Small intestine (tissue), 7 donors: ENCODE data around the gene RPL41. TPM values are rescaled to one million over a fixed set of nuclear protein-coding genes. Genes with fewer than 3 reads are reported as not detected.
"Not testable (repeated sequence)": the region's sequence is repeated elsewhere in the genome, so short reads cannot be mapped to it uniquely, and the experiment has no call there.

Source experiments
- DNase-seq, 2 donors: peaks; one replicate each; pipeline versions ENCODE4 v3.0.0 to v3.0.0-alpha.2; 2013
- FAIRE-seq: peaks from 2 replicates; lab custom pipeline; 2012; peaks lifted over from hg19 to GRCh38; lab: Jason Lieb, UNC
- H3K27ac ChIP-seq, 3 donors: one replicate each; pipeline ENCODE4 v1.5.1; 2013; ENCODE audit warnings: low read length in 2 of 3, mild to moderate bottlenecking in 2 of 3, control low read depth in 1 of 3, inconsistent platforms in 1 of 3, low read depth in 1 of 3, moderate library complexity in 1 of 3
- H3K27me3 ChIP-seq, 3 donors: one replicate each; pipeline ENCODE4 v1.6.1; 2013; ENCODE audit warnings: low read length in 3 of 3, inconsistent platforms in 1 of 3; ENCODE audit not compliant: control insufficient read depth in 3 of 3, insufficient read depth in 3 of 3
- H3K36me3 ChIP-seq, 3 donors: one replicate each; pipeline ENCODE4 v1.6.1; 2013; ENCODE audit warnings: low read length in 3 of 3, inconsistent platforms in 1 of 3, low read depth in 1 of 3, mild to moderate bottlenecking in 1 of 3, moderate library complexity in 1 of 3; ENCODE audit not compliant: control insufficient read depth in 3 of 3, insufficient read depth in 2 of 3
- H3K4me1 ChIP-seq, 3 donors: one replicate each; pipeline ENCODE4 v1.6.1; 2013; ENCODE audit warnings: low read length in 2 of 3, inconsistent platforms in 1 of 3, low read depth in 1 of 3, mild to moderate bottlenecking in 1 of 3, moderate library complexity in 1 of 3; ENCODE audit not compliant: control insufficient read depth in 3 of 3, insufficient read depth in 2 of 3
- H3K4me3 ChIP-seq, 3 donors: one replicate each; pipeline ENCODE4 v1.5.1; 2013; ENCODE audit warnings: low read length in 3 of 3, control low read depth in 1 of 3, inconsistent platforms in 1 of 3, low read depth in 1 of 3, mild to moderate bottlenecking in 1 of 3, moderate library complexity in 1 of 3
- H3K9me3 ChIP-seq, 2 donors: one replicate each; pipeline ENCODE4 v1.6.1; 2013; ENCODE audit warnings: low read depth in 1 of 2, low read length in 1 of 2; ENCODE audit not compliant: control insufficient read depth in 2 of 2, insufficient read depth in 1 of 2
- WGBS, 3 donors: extraction: QIAGEN DNeasy Blood & Tissue Kit; methylation state at CpG; one replicate each; pipeline ENCODE4 v1.1.7; 2013; 5-methylcytosine and 5-hydroxymethylcytosine counted together
- polyA plus RNA-seq, 4 donors: library from polyadenylated mRNA; stranded (reverse) in 3 of 4; unstranded in 1 of 4; fragments of 200-250 nt in 3 of 4; fragments of 120-200 nt in 1 of 4; gene quantifications; one replicate each; pipeline versions ENCODE4 v1.2.1 to v1.2.3, GENCODE V29; 2013
- donor health status: healthy with polysubstance abuse.
- donor health status: control.
- donor health status: control.
- donor health status: Bipolar disorder and iron deficiency.
- donor health status: healthy.

RPL41 gene
- polyA plus RNA-seq, 4 donors, result 3,267 to 7,277 (median 5,942) TPM

DNA sequence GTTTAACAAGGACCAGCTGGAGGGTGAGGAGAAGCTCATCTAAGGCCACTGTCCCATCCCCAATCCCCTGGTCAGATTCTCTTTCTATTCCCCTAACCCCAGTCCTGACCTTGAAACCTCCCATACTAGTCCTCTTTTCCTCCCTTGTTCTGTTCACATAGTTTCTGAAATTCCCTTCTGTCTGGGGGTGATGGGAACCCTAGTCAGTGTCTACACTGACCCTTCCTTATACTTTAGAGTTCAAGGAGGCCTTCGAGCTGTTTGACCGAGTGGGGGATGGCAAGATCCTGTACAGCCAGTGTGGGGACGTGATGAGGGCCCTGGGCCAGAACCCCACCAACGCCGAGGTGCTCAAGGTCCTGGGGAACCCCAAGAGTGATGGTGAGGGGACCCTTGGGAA lies 38.4 kb downstream of the RPL41 start:
- no peak for FAIRE-seq
- Histone ChIP-seq H3K27ac (no peak overlapping the region), H3K4me3 (no peak overlapping the region), H3K27me3 (no peaks in the 10 kb centered on the region), H3K4me1 (peaks cover 4 to 44% (median 7%) of the 10 kb centered on the region in 3 donors), H3K9me3 (no peaks in the 10 kb centered on the region), H3K36me3 (peaks cover 0 to 27% (median 5%) of the 10 kb centered on the region in 3 donors)
- WGBS, 3 donors, result 89 to 92% (median 91%) methylated on average over 5 of the region's 5 CpGs
- no peak for DNase-seq

DNA sequence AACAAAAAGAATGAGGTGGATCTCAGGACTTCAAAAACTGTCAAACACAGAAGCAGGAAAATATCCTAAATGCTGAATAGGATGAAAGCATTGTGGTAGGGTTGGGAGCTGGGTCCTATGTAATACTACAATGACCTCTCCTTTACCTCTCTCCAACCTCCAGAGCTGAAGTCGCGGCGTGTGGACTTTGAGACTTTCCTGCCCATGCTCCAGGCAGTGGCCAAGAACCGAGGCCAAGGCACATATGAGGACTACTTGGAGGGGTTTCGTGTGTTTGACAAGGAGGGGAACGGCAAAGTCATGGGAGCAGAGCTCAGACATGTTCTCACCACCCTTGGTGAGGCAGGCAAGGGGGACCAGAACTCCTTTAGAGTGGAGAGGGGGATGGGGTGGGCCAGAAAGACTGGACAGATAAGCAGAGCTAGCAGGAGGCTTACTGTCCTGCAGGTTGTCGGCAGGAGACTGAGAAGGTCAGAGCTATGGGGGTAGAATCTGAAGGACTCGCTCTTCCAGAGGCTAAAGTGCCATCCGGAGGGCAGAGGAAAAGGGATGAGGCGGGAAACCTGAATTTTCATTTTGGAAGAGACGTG lies 38.9 kb downstream of the RPL41 start:
- peak; percentile 39 to 74 for DNase-seq
- WGBS, 3 donors, result 64 to 86% (median 65%) methylated on average over 11 of the region's 11 CpGs

DNA sequence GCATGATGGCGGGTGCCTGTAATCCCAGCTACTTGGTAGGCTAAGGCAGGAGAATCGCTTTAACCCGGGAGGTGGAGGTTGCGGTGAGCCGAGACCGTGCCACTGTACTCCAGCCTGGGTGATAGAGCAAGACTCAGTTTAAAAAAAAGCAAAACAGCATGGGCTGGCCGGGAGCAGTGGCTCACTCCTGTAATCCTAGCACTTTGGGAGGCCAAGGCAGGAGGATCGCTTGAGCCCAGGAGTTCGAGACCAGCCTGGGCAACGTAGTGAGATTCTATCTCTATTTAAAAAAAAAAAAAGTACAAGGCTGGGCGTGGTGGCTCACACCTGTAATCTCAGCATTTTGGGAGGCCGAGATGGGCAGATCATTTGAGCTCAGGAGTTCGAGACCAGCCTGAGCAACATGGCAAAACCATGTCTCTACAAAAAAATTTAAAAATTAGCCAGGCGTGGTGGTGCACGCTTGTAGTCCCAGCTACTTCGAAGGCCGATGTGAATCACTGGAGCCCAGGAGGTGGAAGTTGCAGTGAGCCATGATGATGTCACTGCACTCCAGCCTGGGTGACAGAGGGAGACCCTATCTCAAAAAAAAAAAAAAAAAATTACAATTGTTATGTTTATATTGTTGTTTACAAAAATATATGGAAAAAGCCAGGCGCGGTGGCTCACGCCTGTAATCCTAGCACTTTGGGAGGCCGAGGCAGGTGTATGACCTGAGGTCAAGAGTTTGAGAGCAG lies 40.2 kb downstream of the RPL41 start:
- not testable (repeated sequence) for H3K9me3 ChIP-seq, FAIRE-seq, DNase-seq, H3K27me3 ChIP-seq
- WGBS, 3 donors, result 87 to 92% (median 91%) methylated on average over 21 of the region's 21 CpGs
- Histone ChIP-seq H3K27ac (peak overlapping the region in 2 of 3 donors; percentile 82 to 99), H3K4me3 (peak overlapping the region in 2 of 3 donors; percentile 64 to 97), H3K4me1 (peaks cover 4 to 51% (median 8%) of the 10 kb centered on the region in 3 donors), H3K36me3 (peaks cover 8 to 41% (median 10%) of the 10 kb centered on the region in 3 donors)

More for the DNA sequence above, 38.9 kb downstream of the RPL41 start:
- no peak overlapping the region for H3K4me3 ChIP-seq
- no peak for FAIRE-seq
- H3K27ac ChIP-seq, result peak overlapping the region in 1 of 3 donors; percentile 5
- H3K4me1 ChIP-seq, result peaks cover 4 to 49% (median 7%) of the 10 kb centered on the region in 3 donors
- peaks cover 0 to 29% (median 5%) of the 10 kb centered on the region in 3 donors for H3K36me3 ChIP-seq
- H3K27me3 ChIP-seq, result no peaks in the 10 kb centered on the region
- H3K9me3 ChIP-seq, result no peaks in the 10 kb centered on the region

DNA sequence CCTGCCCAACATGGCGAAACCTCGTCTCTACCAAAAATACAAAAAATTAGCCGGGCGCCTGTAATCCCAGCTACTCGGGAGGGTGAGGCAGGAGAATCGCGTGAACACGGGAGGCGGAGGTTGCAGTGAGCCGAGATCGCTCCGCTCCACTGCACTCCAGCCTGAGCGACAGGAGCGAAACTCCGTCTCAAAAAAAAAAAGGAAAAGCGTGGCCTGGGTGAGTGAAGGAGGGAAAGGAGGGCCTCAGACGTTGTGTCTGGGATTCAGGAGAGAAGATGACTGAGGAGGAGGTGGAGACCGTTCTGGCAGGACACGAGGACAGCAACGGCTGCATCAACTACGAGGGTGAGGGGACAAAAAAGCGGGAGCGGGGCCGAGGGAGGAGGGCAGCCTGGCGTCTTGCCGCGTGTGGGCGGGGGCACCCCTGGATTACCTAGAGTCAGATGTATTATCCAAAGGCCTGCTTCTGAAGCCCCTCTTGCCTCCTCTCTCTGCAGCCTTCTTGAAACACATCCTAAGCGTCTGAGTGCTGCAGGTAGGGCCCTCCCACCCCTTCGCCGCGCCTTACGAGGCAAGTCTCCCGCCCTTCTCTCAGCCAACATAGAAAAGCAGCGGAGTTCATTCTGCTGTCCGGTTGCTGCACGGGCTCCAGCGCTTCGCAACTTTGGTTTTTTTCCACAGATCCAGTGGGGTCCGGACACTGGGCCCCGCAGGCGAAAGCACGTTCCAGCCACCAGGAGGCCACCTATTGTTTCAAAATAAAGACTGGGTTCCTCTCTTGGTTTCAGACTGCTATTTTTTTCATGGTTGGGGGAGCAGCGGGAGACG lies 41.0 kb downstream of the RPL41 start:
- peaks cover 4 to 51% (median 11%) of the 10 kb centered on the region in 3 donors for H3K4me1 ChIP-seq
- 4 to 9% (median 4%) methylated on average over 39 to 45 of the region's 45 CpGs for WGBS, 3 donors

DNA sequence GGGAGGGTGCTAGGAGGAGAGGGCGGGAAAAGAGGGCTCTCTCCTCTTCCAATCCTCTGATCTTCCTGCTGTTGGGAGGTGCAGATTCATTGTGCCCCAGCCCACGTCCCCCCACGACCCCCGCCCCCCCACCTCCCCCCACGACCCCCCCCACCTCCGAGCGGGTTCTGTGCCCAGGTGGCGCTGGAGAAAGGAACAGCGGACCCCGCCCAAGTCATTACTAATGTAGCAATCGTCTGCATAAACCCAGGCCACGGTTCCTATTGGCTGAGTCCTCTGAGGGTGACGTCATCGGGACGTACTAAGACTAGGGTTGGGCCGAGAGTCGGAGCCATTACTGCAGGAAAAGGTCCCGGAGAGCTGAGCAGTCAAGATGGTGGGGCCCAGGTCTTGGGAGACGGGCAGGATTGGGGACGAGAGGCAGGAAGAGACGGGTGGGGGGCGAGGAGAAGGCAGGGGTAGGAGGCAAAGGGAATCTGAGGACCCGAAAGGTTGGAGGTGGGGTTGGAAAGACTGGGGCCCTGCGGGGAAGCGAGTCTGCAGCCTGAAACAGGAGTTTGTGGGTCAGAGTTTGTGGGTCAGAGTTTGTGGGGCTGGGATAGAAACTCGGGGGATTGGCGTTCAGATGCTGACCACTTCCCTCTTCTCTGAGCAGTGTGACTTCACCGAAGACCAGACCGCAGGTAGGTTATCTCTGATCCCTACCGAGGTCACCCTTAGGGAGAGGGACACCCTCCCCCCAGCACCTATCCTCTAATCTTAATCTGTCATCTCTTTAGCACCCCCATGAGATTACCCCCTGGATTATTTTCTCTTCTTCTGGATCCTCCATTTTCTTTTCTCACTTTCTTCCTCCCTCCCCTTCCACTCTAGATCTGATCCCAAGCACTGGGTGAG lies 41.8 kb downstream of the RPL41 start, which contains the start of gene MYL6:
MYL6 (plus strand) TSS at position 331 of the 897 bp plus-strand sequence; CDS start at position 374, 43 bp downstream.
- DNase-seq (peak; percentile 99), FAIRE-seq (no peak)
- peaks cover 4 to 45% (median 7%) of the 10 kb centered on the region in 3 donors for H3K4me1 ChIP-seq
- H3K27me3 ChIP-seq, result no peaks in the 10 kb centered on the region
- peak within 1 kb of the TSS; percentile 64 to 97 (median 81) for H3K4me3 ChIP-seq
- WGBS, 3 donors, result 0% methylated on average over 23 to 30 of the region's 30 CpGs
- H3K9me3 ChIP-seq, result no peaks in the 10 kb centered on the region
- H3K27ac ChIP-seq, result peak within 1 kb of the TSS; percentile 92 to 100 (median 99)
- peaks cover 18 to 56% (median 20%) of the 10 kb centered on the region in 3 donors for H3K36me3 ChIP-seq

More for the DNA sequence above, 41.0 kb downstream of the RPL41 start:
- H3K27me3 ChIP-seq, result no peaks in the 10 kb centered on the region
- peak; percentile 77 to 86 for DNase-seq
- peak overlapping the region; percentile 82 to 99 (median 93) for H3K27ac ChIP-seq
- peaks cover 13 to 49% (median 18%) of the 10 kb centered on the region in 3 donors for H3K36me3 ChIP-seq
- H3K4me3 ChIP-seq, result peak overlapping the region; percentile 43 to 97 (median 64)
- FAIRE-seq, result no peak
- no peaks in the 10 kb centered on the region for H3K9me3 ChIP-seq

DNA sequence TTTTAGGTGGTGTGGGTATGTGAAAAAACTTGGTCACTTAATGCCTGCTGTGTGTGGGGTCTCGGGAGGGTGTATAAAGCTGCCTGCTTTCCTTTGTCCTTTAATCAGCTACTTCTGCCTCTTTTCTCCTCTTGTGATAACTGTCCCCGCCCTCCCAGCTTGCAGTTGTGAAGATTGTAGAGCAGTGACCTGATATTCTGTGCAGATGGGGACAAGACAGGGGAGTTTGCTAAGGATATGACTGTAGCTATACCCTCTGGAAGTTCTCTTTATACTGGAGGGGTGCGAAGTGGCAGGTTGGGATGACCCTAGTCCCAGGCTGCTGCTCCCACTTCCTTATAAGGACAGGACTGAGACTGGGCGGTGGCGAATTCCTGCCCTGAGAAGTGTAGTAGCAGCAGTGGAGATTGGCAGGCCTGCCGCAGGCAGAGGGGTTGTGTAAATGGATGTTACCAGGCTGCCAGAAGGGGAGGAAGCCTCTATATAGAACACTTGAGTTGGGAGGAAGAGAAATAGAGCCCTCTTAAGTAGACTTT lies 42.6 kb downstream of the RPL41 start:
- H3K9me3 ChIP-seq, result no peaks in the 10 kb centered on the region
- H3K4me3 ChIP-seq, result peak overlapping the region; percentile 64 to 97 (median 81)
- H3K4me1 ChIP-seq, result peaks cover 4 to 41% (median 7%) of the 10 kb centered on the region in 3 donors
- H3K36me3 ChIP-seq, result peaks cover 20 to 63% (median 26%) of the 10 kb centered on the region in 3 donors
- peak; percentile 85 to 88 for DNase-seq
- WGBS, 3 donors, result 0 to 1% (median 0%) methylated on average over 6 of the region's 6 CpGs
- FAIRE-seq, result no peak
- H3K27ac ChIP-seq, result peak overlapping the region; percentile 92 to 100 (median 99)
- no peaks in the 10 kb centered on the region for H3K27me3 ChIP-seq

DNA sequence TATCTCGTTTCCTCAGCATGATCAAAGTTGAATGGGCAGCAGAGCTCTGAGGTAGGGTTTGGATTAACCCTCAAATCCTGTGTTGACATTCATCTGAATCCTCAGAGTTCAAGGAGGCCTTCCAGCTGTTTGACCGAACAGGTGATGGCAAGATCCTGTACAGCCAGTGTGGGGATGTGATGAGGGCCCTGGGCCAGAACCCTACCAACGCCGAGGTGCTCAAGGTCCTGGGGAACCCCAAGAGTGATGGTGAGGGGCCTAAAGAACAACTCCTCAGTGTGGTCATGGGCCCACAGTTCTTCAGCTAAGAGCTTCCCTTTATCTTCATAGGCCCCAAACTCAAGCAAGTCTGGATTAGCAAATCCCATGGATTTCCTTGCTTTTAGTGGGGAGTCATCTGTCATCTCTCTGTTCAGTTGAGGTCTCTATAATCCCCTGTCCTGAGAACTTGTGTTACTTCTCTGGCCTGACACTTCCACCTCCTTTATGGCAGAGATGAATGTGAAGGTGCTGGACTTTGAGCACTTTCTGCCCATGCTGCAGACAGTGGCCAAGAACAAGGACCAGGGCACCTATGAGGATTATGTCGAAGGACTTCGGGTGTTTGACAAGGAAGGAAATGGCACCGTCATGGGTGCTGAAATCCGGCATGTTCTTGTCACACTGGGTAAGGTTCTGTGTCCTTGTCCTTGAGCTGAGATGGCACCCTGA lies 43.2 kb downstream of the RPL41 start:
- H3K27me3 ChIP-seq, result no peaks in the 10 kb centered on the region
- DNase-seq, result peak; percentile 38 to 49
- H3K9me3 ChIP-seq, result no peaks in the 10 kb centered on the region
- peaks cover 24 to 65% (median 26%) of the 10 kb centered on the region in 3 donors for H3K36me3 ChIP-seq
- H3K27ac ChIP-seq, result peak overlapping the region; percentile 92 to 100 (median 99)
- 6 to 14% (median 6%) methylated on average over 8 of the region's 8 CpGs for WGBS, 3 donors
- peaks cover 4 to 41% (median 7%) of the 10 kb centered on the region in 3 donors for H3K4me1 ChIP-seq
- peak overlapping the region; percentile 64 to 97 (median 81) for H3K4me3 ChIP-seq
- no peak for FAIRE-seq
